Occipital lobe (tissue), 2 donors: ENCODE measurements around the gene SAMD4A. TPM values are rescaled to one million over a fixed set of nuclear protein-coding genes. Genes with fewer than 3 reads are reported as not detected.

Experiments
- DNase-seq: peaks from one replicate; lab custom pipeline; 2025; lab: John Stamatoyannopoulos, UW
- total RNA-seq: library from RNA; depleted of rRNA; stranded (reverse); fragments of >200 nt; gene quantifications from one replicate; pipeline ENCODE4 v1.2.3, GENCODE V29; 2014

Gene SAMD4A
- total RNA-seq, 1 donor from 2014 or later, result 17.3 TPM

GRCh38 chr14:54822685-54823084, 255.8 kb downstream of the SAMD4A start:
- DNase-seq, result no peak

GRCh38 chr14:54823757-54824549, 257.0 kb downstream of the SAMD4A start:
- no peak for DNase-seq

GRCh38 chr14:54828037-54828436, 261.1 kb downstream of the SAMD4A start:
- DNase-seq, result no peak

GRCh38 chr14:54829486-54830224, 262.7 kb downstream of the SAMD4A start:
- DNase-seq, result no peak

- no peak for DNase-seq
Measured at GRCh38 chr14:54830650-54831049, 263.7 kb downstream of the SAMD4A start.

DNA sequence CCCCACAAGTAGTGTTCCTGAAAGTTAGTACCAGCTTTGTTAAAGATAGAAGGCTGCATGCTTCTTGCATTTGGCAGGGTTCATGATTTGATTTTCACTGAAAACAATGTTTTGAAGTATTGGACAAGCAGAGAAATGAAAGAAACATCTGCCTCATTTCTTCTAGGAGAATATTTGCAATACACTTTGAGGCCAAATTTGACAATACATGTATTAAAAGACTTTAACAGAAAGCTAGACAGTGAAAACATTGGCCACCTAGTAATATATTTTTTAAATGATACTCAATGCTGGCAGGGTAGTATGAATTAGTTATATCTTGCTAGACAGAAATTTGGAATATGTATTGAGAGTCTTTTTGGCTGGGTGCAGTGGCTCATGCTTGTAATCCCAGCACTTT, 267.2 kb downstream of the SAMD4A start:
- DNase-seq, result no peak

- DNase-seq, result no peak
Measured at GRCh38 chr14:54834727-54835126, 267.8 kb downstream of the SAMD4A start.

DNA sequence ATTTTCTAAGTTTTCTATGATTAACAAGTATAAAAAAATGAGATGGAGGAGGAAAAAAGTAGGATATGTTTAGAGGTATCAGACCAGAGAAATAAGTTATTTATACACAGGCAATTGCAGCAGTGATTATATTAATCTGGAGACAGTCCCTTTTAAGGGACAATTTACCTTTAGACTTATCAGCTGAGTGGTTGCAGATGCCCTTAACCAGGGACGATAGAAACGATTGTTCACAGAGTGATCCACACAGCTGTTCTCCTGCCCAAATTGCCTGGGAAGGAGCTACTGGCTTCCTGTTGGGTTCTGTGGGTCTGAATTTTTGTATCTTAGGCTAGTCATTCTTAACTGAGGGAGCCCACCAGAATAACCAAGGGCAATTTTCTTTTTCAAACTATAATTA, 269.3 kb downstream of the SAMD4A start:
- no peak for DNase-seq

- DNase-seq, result no peak
Measured at GRCh38 chr14:54837508-54838149, 270.7 kb downstream of the SAMD4A start.

DNA sequence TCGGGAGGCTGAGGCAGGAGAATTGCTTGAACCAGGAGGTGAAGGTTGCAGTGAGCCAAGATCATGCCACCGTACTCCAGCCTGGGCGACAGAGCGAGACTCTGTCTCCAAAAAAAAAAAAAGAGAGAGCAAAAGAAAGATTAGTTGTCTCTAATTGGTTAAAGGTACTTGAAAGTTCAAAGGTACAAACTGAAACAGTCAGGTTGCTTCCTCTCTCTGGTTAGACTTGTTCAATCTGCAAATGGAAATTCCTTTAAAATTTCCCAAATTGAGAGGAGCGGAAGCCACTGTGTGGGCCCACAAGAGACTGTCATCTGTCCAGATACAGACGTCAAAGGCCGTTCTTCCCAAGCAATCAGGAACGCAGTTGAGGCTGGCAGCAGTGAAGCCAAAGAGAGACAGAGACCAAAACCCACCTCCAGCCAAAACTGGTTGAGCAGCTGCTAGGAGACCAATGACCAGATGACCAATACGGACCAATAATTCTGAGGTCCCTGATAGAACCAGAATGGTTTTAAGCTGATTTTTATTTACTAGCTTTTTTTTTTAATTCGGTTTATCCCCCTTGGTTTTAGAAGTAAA, 272.1 kb downstream of the SAMD4A start:
- DNase-seq, result no peak

DNA sequence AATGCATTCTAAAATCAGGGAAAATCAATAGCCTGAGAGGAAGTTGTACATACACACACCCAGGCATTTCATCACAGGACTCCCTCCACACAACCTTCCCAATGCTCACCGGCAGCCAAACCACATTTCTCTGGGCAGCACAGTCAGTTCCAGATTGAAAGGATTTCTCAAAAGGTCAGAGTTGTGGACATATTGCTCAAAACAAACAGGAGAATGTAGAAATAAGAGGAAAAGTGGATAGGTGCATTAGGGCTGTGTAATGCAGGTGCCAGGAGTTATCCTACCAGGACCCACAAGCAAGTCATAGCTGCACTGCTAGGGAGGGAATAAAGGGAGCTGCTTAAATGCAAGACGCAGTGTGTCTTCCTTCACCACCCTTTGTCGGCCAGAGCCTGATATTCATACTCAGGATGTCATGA, 272.8 kb downstream of the SAMD4A start:
- no peak for DNase-seq

GRCh38 chr14:54840336-54840735, 273.4 kb downstream of the SAMD4A start:
- DNase-seq, result no peak

GRCh38 chr14:54840798-54841197, 273.9 kb downstream of the SAMD4A start:
- DNase-seq, result no peak

Other genes starting within 250 kb of the SAMD4A start
- 4.1 TPM for gene CDKN3, start 170.1 kb upstream of the SAMD4A start, total RNA-seq
- 39.3 TPM for gene CNIH1, start 125.8 kb upstream of the SAMD4A start, total RNA-seq
- 257 TPM for gene GMFB, start 78.1 kb upstream of the SAMD4A start, total RNA-seq
- gene CGRRF1, start 57.2 kb upstream of the SAMD4A start, total RNA-seq, result 18.9 TPM